Nephron (organoid): ENCODE data around the gene ANKRD53.

Experiments
- H3K27ac Mint-ChIP-seq, 3 experiments: 2 replicates each; pipeline ENCODE4 v1.8.0; 2020; ENCODE audit warnings: mixed read lengths in 3 of 3, mild to moderate bottlenecking in 2 of 3, moderate library complexity in 1 of 3
- H3K27me3 Mint-ChIP-seq: 2 replicates; pipeline ENCODE4 v1.8.0; 2021; ENCODE audit warnings: low read depth, mild to moderate bottlenecking, moderate library complexity, mixed read lengths
- H3K36me3 Mint-ChIP-seq: 2 replicates; pipeline ENCODE4 v1.8.0; 2020; ENCODE audit warnings: low read depth, mixed read lengths
- H3K4me1 Mint-ChIP-seq: 2 replicates; pipeline ENCODE4 v1.8.0; 2020; ENCODE audit warnings: mixed read lengths
- H3K4me3 Mint-ChIP-seq, 3 experiments: 2 replicates each; pipeline ENCODE4 v1.8.0; 2020; ENCODE audit warnings: mild to moderate bottlenecking in 3 of 3, mixed read lengths in 3 of 3, moderate library complexity in 2 of 3
- H3K9me3 Mint-ChIP-seq: 2 replicates; pipeline ENCODE4 v1.8.0; 2020; ENCODE audit warnings: mixed read lengths
- CTCF ChIP-seq, 3 experiments: fragments of 200-600 bp; sonication (generic); IDR thresholded peaks; one replicate each; pipeline ENCODE4 v1.5.0; 2021; ENCODE audit warnings: antibody characterized with exemption in 3 of 3; ENCODE audit not compliant: unreplicated experiment in 3 of 3

ANKRD53 gene

GRCh38 chr2:70959271-70959761 lies 19.1 kb upstream of the ANKRD53 start:
- Mint-ChIP-seq H3K27me3 (peaks cover 72% of the 10 kb centered on the region), H3K27ac (no peak overlapping the region), H3K4me3 (no peak overlapping the region), H3K4me1 (no peaks in the 10 kb centered on the region), H3K9me3 (no peaks in the 10 kb centered on the region), H3K36me3 (no peaks in the 10 kb centered on the region)
- TF ChIP-seq CTCF (IDR thresholded peaks at IDR 0.05; ENCODE audit: unreplicated experiment in 3 of 3): no peak

- Mint-ChIP-seq H3K9me3 (no peaks in the 10 kb centered on the region), H3K4me1 (peaks cover 6% of the 10 kb centered on the region), H3K36me3 (no peaks in the 10 kb centered on the region), H3K27ac (no peak overlapping the region), H3K4me3 (no peak overlapping the region), H3K27me3 (peaks cover 72% of the 10 kb centered on the region)
- TF ChIP-seq CTCF (IDR thresholded peaks at IDR 0.05; ENCODE audit: unreplicated experiment in 3 of 3): no peak
Measured at GRCh38 chr2:70959851-70960832, 18.3 kb upstream of the ANKRD53 start.

GRCh38 chr2:70960833-70961647 lies 17.4 kb upstream of the ANKRD53 start:
- TF ChIP-seq CTCF (IDR thresholded peaks at IDR 0.05; ENCODE audit: unreplicated experiment in 3 of 3): no peak
- Mint-ChIP-seq H3K36me3 (no peaks in the 10 kb centered on the region), H3K27ac (no peak overlapping the region), H3K4me1 (peaks cover 7% of the 10 kb centered on the region), H3K4me3 (no peak overlapping the region), H3K9me3 (no peaks in the 10 kb centered on the region), H3K27me3 (peaks cover 72% of the 10 kb centered on the region)

- peaks cover 72% of the 10 kb centered on the region for H3K27me3 Mint-ChIP-seq
- H3K4me3 Mint-ChIP-seq: no peak overlapping the region
- H3K9me3 Mint-ChIP-seq: no peaks in the 10 kb centered on the region
- H3K27ac Mint-ChIP-seq: no peak overlapping the region
- no peak for TF ChIP-seq CTCF (IDR thresholded peaks at IDR 0.05; ENCODE audit: unreplicated experiment in 3 of 3)
- H3K36me3 Mint-ChIP-seq: no peaks in the 10 kb centered on the region
- H3K4me1 Mint-ChIP-seq: peaks cover 7% of the 10 kb centered on the region
Measured at GRCh38 chr2:70961648-70961994, 16.8 kb upstream of the ANKRD53 start.

- no peak for TF ChIP-seq CTCF (IDR thresholded peaks at IDR 0.05; ENCODE audit: unreplicated experiment in 3 of 3)
- no peak overlapping the region for H3K4me3 Mint-ChIP-seq
- H3K4me1 Mint-ChIP-seq: peaks cover 7% of the 10 kb centered on the region
- H3K36me3 Mint-ChIP-seq: no peaks in the 10 kb centered on the region
- H3K27me3 Mint-ChIP-seq: peaks cover 75% of the 10 kb centered on the region
- H3K9me3 Mint-ChIP-seq: no peaks in the 10 kb centered on the region
- no peak overlapping the region for H3K27ac Mint-ChIP-seq
Measured at GRCh38 chr2:70962211-70962884, 16.1 kb upstream of the ANKRD53 start.
